GM19043 (cell line): ENCODE measurements around the gene XRN2.

Experiments
- ATAC-seq: cut with Tn5 transposase; IDR thresholded peaks from one replicate; pipeline ENCODE4 v1.9.1; 2021; ENCODE audit warnings: low read depth; ENCODE audit not compliant: unreplicated experiment

Gene XRN2

GRCh38 chr20:21294755-21295154 lies 8.4 kb upstream of the XRN2 start:
- no peak for ATAC-seq

DNA sequence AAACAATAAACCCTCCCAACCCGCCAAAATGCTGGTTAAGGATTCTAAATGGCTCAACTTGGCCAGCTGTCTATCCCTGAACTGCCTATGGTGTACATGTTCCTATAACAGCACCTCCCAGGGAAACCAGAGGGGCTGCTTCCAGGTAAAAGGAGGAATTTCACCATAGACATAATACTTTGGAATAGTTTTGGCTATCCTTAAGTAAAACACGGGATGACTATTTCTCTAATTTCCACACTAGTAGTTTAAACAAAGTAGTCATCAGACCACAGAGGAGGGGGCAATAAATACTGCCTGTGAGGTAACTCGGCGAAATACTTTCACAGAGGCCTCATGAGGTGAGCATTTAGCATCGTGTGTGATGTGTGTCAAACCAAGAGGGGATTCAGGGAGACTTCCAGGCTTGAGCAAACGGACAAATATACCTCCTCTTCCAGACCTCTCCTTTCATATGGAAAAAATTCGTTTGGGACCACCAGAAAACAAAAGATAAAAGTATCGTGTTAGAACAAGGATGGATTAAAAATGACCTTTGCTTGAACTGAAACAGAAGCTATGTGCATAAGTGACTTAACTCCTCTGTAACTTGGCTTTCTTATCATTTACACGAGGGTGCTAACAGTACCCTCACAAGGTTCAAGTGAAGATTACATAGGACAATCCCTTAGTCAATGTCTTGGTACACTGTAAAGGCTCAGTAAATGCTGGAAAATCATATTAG lies 1.0 kb upstream of the XRN2 start:
- ATAC-seq: no peak

GRCh38 chr20:21302664-21303060 lies 469 bp upstream of the XRN2 start:
- ATAC-seq: peak; percentile 26

- peak; percentile 8 for ATAC-seq
Observed at GRCh38 chr20:21303872-21304586, 898 bp downstream of the XRN2 start.

DNA sequence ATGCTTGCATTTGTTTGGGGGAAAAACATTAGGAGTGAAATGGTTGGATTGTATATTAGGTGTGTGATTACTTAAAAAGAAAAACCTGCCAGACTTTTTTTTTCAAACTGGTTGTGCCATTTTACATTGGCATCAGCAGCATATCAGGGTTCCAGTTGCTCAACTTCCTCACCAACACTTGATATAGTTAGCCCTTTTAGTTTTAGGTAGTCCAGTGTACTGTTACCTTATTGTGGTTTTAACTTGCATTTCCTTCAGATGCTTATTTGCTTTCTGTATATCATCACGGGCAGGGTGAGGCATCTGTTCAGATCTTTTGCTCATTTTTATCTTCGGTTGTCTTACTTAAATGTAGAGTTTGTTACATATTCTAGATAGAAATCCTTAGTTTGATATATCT lies 5.2 kb downstream of the XRN2 start:
- ATAC-seq: no peak

DNA sequence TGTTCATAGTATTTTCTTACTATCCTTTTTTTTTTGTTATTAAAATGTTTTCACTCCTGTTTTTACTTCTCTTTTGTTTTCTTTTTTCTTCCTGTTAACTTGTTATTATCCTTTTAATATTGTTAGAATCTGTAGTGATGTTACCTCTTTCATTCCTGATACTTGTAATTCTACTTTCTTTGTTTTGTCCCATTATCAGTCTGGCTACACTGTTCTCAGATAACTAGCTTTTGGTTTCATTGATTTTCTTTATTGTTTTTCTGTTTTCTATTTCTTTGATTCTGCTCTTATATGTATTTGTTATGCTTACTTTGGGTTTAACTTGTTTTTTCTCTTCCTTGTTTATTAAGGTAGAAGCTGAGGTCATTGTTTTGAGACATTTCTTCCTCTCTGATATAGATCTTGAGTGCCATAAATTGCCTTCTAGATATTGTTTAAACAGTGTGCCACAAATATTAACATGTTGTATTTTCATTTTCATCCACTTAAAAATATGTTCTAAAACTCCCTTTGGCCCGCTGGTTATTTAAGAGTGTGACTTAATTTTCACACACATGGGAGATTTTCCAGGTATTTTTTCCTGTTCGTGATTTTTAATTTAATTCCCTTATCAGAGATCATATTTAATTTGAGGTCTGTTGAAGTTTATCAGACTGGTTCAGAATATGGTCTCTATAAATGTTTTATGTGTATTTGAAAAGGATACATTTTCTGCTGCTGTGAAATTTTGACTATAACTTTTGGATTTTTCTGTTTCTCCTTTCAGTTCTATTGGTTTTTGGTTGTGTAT lies 6.7 kb downstream of the XRN2 start:
- ATAC-seq: no peak

- no peak for ATAC-seq
Observed at GRCh38 chr20:21312813-21313474, 9.8 kb downstream of the XRN2 start.

DNA sequence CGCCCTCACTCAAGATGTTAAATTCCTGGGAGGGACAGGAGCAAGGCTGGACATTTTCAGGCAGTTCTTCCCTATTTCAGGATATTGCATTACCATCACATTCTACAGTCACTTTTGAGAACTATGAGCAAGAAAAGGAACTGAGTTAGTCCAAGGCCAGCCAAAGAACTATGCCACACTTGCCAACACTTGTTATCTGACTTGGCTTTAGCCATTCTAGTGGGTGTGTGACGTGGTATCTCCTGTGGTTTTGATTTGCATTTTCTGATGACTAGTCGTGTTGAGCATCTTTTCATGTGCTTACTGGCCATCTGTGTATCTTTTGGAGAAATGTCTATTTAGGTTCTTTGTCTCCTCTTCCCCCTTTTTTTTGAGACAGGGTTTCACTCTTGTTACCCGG lies 12.0 kb downstream of the XRN2 start:
- ATAC-seq: no peak

- no peak for ATAC-seq
Observed at GRCh38 chr20:21322083-21322710, 19.1 kb downstream of the XRN2 start.

DNA sequence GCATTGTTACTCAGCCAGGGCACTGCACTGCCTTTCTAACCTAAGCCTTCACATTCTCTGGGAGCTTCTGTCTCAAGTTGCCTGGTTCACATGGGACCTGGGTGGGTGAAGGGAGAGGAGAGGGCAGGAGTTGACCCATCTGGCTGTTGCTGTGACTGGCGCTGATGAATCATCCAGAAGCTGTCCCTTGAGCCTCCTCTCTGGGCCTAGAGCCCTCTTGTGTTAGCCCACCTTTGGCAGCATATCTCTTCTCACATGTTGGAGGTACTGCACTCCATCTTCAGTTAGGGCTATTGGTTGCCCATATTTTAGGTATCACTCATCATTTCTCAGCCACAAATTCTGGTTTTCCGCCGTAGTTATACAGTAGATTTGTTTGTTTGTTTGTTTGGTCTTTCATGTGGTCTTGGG lies 19.8 kb downstream of the XRN2 start:
- no peak for ATAC-seq

DNA sequence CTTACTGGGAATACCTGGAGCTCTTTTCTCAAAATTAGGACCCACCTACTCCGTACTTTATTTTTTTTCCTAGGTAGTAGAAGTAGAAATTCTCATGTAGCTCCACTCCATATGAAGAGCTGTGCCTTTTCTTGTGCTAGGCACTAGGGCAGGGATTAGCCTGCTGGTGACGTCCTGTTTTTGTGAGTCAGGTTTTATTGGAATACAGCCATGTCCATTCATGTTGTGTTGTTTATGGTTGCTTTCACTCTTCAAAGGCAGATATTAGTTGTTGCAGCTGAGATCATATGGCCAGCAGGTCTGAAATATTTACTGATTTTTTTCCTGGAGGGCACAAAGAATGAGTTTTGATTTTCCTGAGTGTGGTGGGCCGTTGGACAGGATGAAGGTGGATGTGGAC lies 20.5 kb downstream of the XRN2 start:
- no peak for ATAC-seq

DNA sequence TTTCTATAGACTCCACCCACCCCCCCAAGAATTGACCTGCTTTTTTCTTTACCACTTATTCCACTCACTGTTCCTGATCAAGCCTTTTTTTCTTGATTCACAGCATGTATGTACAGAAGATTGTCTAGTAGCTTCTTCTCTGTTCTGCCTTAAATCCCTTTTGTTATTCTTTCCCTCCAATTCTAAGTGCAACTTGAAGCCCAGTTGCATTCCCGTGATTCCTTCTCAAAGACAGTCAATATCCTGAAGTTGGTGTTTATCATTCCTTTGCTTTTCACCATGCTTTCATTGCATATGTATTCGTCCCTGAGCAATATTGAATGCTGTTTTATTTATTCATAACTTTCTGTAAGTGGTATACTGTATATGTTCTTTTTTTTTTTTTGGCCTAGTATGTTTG lies 21.0 kb downstream of the XRN2 start:
- no peak for ATAC-seq

DNA sequence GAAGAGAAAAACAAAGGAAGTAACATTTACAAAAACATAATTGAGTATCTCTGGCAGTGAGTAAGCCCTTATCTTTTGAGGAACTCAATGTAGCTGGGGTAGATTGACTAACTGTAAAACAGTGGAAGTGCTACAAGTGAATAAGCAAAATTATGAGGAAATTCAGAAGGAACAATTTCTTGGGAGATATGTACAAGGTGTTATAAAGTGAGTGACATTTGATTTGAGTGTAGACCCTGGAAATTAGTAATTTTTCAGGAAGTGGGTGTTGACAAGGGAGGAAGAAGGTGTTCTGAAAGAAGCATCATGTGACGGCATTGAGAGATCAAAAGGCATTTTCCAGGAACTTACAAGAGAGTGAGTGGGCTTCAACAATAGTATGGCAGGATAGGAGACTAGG lies 22.2 kb downstream of the XRN2 start:
- ATAC-seq: no peak

- no peak for ATAC-seq
Observed at GRCh38 chr20:21326700-21327099, 23.6 kb downstream of the XRN2 start.

- ATAC-seq: no peak
Observed at GRCh38 chr20:21336455-21337151, 33.5 kb downstream of the XRN2 start.

DNA sequence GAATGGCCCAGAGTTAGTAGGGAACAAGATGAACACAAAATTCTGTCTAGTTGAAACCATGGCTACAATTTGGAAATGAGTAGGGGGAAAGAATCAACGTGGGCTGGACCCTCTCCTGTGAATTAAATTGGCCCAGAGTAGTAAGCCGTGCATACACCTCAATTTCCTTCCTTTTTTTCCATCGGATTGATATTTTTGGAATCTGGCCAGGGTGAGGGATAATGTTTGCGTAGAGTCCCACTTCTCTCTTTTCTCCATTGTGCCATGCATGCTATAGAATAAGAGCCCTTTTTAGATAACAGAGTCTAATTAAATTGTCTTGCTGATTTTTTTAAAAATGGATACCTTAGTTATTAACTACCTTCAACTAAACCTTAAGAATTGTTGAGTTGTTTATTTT lies 35.2 kb downstream of the XRN2 start:
- ATAC-seq: no peak

DNA sequence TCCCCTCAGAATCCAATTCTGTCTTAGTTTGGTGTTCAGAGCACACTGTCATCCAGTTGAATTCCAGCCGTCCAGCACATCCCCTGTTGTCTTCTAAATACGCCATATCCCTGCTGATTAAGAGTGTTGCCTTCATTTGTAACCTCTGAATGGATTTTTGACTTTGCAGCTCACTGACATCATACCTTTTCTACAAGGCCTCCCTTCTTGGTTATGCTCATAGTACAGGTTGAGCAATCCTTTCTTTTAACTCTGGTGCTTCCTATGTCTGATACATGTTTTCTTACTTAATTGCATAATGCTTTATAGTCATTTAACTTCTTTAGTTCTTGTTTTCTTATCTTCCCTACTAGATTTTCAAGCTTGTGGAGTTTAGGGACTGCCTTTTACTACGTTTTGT lies 36.4 kb downstream of the XRN2 start:
- no peak for ATAC-seq

DNA sequence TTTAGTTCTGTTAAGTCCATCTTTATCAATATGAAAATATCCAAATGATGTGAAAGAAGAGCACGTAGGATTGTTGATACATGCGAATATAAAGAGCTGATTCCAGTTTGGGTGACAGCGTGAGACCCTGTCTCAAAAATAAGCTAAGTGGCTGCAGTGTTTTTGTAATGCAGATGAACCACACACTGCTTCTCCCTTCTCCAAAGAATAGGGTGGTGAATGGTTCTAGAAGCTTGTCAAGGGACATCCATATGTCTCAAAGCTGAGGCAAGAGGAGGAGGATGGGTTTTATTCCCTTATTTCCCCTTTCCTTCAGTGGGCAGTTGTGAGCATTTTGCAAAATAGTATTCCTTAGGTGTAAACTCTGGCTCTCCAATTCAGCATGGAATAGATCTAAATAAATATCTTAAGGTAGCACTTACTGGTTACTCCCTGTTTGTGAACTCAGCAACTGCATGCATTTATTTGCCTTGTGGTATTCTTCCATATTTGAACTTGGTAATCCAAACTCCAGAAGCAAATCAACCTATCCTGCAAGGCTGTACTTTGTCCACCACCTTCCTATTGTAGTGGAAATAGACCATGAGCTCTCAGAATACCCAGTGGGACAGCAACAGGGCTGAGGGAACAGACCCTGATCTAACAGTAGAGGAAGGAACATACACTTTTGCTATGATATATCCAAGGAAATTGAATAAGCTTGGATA lies 38.0 kb downstream of the XRN2 start:
- no peak for ATAC-seq

DNA sequence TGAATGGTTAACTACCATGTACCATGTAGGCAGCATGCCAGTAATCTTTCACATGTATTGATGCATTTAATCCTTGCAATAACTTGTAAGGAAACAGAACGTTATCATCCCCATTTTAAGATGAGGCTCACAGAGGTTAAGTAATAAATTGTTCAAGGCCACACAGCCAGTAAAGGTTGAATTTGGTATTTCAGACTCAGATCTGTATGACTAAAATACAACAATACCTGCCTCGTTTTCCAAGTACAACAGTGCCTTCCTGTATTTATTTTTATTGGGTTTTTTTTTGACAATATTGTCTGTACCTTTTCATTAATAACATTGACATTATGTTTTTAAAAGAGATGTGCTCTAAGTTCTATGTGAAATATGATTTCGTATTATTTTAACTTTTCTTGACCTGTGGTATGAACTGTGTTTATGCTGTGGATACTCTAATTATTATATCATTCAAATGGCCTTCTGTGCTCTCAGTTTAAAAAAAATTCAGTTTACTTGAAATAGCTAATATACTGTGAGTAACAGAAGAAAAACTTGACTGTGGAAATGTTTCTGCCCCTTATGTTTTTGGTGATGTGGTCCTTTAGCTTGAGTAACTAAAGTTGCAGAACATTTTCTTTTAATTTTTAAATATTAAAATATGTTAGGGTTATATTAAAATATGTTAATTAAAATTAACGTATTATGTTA lies 39.7 kb downstream of the XRN2 start:
- ATAC-seq: no peak
